HG02623 (cell line): Measurements from ENCODE around the gene STEAP4.

Source experiments
- ATAC-seq: cut with Tn5 transposase; IDR thresholded peaks from one replicate; pipeline ENCODE4 v1.9.1; 2021; ENCODE audit warnings: moderate library complexity; ENCODE audit not compliant: unreplicated experiment

STEAP4 gene

GRCh38 chr7:88224601-88225275, 82.0 kb downstream of the STEAP4 start:
- ATAC-seq: no peak

DNA sequence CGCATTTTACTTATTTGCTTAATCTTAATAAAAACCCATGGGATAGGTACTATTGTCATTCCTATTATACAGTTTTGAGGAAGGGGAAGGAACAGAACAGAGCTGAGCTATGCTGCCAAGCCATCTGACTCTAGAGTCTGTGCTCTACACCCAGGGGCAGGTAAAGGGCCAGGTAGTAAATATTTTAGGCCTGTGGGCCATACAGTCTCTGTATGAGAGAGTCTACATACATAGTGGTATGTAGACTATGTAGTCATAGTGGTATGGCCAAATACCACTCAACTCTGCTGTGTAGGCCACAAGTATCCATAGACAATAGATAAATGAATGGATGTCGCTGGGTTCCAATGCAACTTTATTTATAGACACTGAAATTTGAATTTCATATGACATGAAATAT, 83.4 kb downstream of the STEAP4 start:
- no peak for ATAC-seq
